ENCODE data around the gene KCNN3. TPM values are rescaled to one million over a fixed set of nuclear protein-coding genes. Genes with fewer than 3 reads are reported as not detected.

Gene KCNN3
- total RNA-seq, 1 donor from 2014 or later = 0.92 TPM

DNA sequence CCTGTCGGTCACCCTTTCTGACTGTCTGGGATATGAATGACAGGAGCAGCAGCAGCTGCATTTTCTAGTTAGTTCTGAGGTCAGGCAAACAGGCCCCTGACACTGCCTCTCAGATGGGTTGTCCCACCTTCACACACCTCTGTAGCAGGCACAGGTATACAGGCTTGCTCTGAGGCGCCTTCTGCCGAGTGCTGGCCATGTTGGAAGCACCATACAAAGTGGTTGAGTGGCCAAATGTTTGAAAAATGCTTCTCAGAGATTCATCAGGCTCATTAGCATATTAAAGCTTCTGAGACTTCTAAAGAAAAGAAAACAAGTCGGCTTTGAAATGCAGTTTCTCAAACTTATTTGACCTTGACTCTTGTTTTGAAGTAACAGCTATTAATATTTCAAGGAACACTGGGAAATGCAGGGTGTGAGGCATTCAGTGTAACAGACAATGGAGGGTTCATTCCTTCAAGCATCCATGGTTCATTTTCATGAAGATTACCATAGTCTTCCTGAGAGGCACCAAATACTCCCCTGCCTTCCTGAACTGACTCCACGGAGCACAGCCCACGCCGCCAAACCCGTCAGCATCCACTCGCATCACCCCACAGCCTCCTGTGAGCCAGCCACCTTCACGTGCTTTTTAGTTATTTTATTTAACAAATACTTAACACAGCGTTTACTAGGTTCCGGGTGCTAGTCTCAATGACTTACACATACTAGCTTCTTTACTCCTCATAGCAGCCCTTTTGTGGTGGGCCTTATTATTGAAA is 81.8 kb downstream of the KCNN3 start:
- Mint-ChIP-seq H3K36me3 (ENCODE audit: low read depth) (no peaks in the 10 kb centered on the region), H3K27ac (ENCODE audit: unreplicated experiment) (no peak overlapping the region), H3K4me1 (ENCODE audit: low read depth) (peaks cover 11% of the 10 kb centered on the region), H3K27me3 (ENCODE audit: low read depth) (peaks cover 17% of the 10 kb centered on the region), H3K9me3 (ENCODE audit: low read depth) (no peaks in the 10 kb centered on the region), H3K4me3 (ENCODE audit: unreplicated experiment) (no peak overlapping the region)
- no peak for TF ChIP-seq CTCF (IDR thresholded peaks at IDR 0.05)
- no peak for DNase-seq (ENCODE audit: low spot score)

DNA sequence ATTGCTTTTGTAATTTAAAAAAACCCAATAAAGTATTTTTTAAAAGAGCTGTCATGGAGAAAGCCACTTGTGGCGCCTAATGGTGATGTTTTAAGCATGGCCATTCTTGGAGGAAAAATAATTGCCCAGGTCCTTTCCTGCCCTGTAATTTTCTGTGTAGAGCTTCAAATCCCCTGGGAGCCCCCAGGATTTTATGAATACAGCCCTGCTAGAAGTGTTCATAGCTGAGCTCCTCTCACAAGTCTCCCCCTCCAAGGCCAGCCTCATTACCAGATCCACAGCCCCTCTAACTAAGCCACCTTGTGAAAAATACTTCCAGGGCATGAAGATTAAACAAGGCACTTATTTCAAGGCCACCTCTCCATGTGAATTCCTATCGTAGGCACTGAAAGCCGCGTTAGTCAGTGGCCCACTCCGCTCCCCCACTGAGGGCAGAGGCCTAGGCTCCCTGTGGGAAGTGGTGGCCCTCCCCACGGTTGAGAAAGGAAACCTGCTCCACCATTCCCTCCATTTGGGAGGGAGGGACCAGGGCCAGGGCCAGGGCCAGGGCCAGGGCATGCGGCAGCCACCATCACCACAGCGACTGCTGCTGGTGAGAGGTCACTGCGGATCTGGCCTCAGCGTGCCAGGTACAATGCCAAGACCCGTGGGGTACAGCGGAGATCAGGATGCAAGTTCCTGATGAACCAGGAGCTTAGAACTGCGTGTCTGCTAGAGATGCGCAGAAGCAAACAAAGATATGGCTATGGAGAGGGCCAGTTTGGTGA is 83.1 kb downstream of the KCNN3 start:
- no peak for DNase-seq (ENCODE audit: low spot score)
- no peak overlapping the region for H3K27ac Mint-ChIP-seq (ENCODE audit: unreplicated experiment)
- H3K4me3 Mint-ChIP-seq (ENCODE audit: unreplicated experiment) = no peak overlapping the region
- H3K4me1 Mint-ChIP-seq (ENCODE audit: low read depth) = peaks cover 9% of the 10 kb centered on the region
- no peak for TF ChIP-seq CTCF (IDR thresholded peaks at IDR 0.05)
- H3K9me3 Mint-ChIP-seq (ENCODE audit: low read depth) = no peaks in the 10 kb centered on the region
- no peaks in the 10 kb centered on the region for H3K36me3 Mint-ChIP-seq (ENCODE audit: low read depth)
- peaks cover 21% of the 10 kb centered on the region for H3K27me3 Mint-ChIP-seq (ENCODE audit: low read depth)

DNA sequence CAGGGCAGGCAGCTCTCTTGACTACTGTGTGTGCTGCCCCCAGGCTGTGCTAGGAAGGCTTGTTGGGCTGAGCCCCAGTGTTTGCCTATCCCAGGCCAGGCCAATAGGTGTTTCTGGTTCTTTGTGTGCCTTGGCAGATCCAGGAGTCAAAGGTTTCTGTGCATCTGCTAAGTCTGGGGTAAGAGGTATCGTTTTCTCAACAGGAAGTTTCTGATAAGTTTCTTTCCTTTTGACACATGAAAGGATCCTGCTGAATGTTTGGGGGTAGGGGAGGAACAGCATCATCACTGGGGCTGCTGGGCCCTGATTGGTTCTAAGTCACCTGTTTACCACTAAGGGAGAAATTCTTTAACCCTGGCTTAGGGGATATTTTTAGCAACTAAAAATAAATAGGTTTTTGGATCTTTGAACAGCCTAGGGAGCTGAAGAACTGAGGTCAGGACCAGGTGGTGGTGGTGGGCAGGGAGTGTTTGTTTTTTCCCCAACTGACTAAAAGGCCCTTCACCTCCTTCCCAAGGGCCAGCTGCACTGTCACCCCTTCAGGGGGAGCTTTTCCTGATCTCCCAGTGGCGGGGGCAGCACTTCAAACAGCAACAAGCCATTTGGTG is 85.1 kb downstream of the KCNN3 start:
- H3K4me1 Mint-ChIP-seq (ENCODE audit: low read depth) = no peaks in the 10 kb centered on the region
- no peaks in the 10 kb centered on the region for H3K9me3 Mint-ChIP-seq (ENCODE audit: low read depth)
- DNase-seq (ENCODE audit: low spot score) = no peak
- TF ChIP-seq CTCF (IDR thresholded peaks at IDR 0.05) = no peak
- H3K4me3 Mint-ChIP-seq (ENCODE audit: unreplicated experiment) = no peak overlapping the region
- peaks cover 27% of the 10 kb centered on the region for H3K27me3 Mint-ChIP-seq (ENCODE audit: low read depth)
- no peak overlapping the region for H3K27ac Mint-ChIP-seq (ENCODE audit: unreplicated experiment)
- H3K36me3 Mint-ChIP-seq (ENCODE audit: low read depth) = peaks cover 3% of the 10 kb centered on the region

DNA sequence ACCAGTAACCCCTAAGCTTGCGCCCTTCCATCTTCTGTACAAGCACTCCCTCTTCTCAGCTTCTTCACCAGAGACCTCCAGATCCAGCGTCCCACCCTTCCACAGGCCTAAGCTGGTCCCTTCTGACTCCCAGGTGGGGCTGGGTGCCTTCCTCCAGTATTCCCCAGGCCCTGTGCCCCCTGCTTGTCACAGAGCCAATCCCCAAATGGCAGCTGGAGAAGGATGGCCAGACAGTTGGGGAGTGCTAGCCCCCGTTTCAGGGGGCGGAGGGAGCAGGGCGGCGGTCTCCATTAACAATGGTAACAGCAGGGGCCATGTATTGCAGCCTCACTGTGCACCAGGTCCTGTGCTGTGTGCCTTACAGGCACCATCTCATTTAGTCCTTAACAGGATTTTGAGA is 85.7 kb downstream of the KCNN3 start:
- no peaks in the 10 kb centered on the region for H3K4me1 Mint-ChIP-seq (ENCODE audit: low read depth)
- DNase-seq (ENCODE audit: low spot score) = no peak
- H3K27ac Mint-ChIP-seq (ENCODE audit: unreplicated experiment) = no peak overlapping the region
- no peak for TF ChIP-seq CTCF (IDR thresholded peaks at IDR 0.05)
- H3K4me3 Mint-ChIP-seq (ENCODE audit: unreplicated experiment) = no peak overlapping the region
- H3K9me3 Mint-ChIP-seq (ENCODE audit: low read depth) = no peaks in the 10 kb centered on the region
- H3K36me3 Mint-ChIP-seq (ENCODE audit: low read depth) = peaks cover 3% of the 10 kb centered on the region
- peaks cover 27% of the 10 kb centered on the region for H3K27me3 Mint-ChIP-seq (ENCODE audit: low read depth)

DNA sequence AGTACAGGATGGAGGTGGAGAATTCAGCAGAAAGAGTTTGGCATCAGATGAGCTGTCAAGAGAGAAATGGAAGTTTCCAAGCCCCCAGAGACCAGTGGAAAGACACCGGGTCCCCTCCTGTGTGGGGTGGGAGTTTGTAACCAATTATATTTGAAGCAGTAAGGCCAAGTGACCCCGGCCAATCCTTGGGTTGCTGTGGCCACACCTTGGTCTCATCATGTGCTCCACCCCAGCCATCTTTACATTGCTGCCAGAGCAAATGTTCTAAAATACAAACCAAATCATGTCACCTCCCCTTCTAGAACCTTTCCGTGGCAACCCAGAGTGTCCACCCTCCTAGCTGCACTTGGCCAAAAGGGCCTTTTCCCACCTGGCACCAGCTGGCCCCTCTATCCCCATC is 86.1 kb downstream of the KCNN3 start:
- no peaks in the 10 kb centered on the region for H3K4me1 Mint-ChIP-seq (ENCODE audit: low read depth)
- H3K9me3 Mint-ChIP-seq (ENCODE audit: low read depth) = peaks cover under 1% of the 10 kb centered on the region
- peaks cover 3% of the 10 kb centered on the region for H3K36me3 Mint-ChIP-seq (ENCODE audit: low read depth)
- H3K4me3 Mint-ChIP-seq (ENCODE audit: unreplicated experiment) = no peak overlapping the region
- no peak for DNase-seq (ENCODE audit: low spot score)
- peaks cover 27% of the 10 kb centered on the region for H3K27me3 Mint-ChIP-seq (ENCODE audit: low read depth)
- no peak overlapping the region for H3K27ac Mint-ChIP-seq (ENCODE audit: unreplicated experiment)
- no peak for TF ChIP-seq CTCF (IDR thresholded peaks at IDR 0.05)
